ENCODE results near the gene PI4KA.

The PI4KA gene

DNA sequence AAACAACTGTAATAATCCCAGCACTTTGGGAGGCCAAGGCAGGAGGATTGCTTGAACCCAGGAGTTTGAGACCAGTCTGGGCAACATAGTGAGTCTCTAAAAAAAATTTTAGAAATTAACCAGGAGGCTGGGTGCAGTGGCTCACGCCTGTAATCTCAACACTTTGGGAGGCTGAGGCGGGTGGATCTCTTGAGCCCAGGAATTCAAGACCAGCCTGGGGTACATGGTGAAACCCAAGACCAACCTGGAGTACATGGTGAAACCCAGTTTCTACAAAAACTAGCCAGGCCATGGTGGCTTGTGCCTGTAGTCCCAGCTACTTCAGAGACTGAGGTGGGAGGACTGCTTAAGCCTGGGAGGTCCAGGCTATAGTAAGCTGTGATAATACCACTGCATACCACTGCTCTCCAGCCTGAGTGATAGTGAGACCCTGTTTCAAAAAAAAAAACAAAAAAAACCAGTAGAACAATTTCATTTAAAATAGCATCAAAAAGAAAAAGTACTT is 11.2 kb downstream of the PI4KA start:
- Histone ChIP-seq H3K4me1 (ENCODE audit: low read length) (no peaks in the 10 kb centered on the region), H3K9ac (ENCODE audit: low read length) (no peak overlapping the region), H3K79me2 (ENCODE audit: low read length) (peaks cover 80% of the 10 kb centered on the region), H3K27me3 (ENCODE audit: low read depth, low read length) (no peaks in the 10 kb centered on the region), H4K20me1 (ENCODE audit: insufficient read depth, low read length) (peaks cover 40% of the 10 kb centered on the region), H3K9me3 (ENCODE audit: insufficient read depth, low read length) (no peaks in the 10 kb centered on the region), H2AFZ (ENCODE audit: low read depth, low read length) (no peak overlapping the region), H3K36me3 (replicated peaks; ENCODE audit: low read depth, low read length) (no peaks in the 10 kb centered on the region), H3K4me3 (ENCODE audit: low read length) (no peak overlapping the region), H3K27ac (ENCODE audit: low read length) (no peak overlapping the region), H3K4me2 (ENCODE audit: low read length) (no peak overlapping the region)
- TF ChIP-seq EZH2phosphoT487 (IDR thresholded peaks at IDR 0.05; ENCODE audit: low read depth): no peak

DNA sequence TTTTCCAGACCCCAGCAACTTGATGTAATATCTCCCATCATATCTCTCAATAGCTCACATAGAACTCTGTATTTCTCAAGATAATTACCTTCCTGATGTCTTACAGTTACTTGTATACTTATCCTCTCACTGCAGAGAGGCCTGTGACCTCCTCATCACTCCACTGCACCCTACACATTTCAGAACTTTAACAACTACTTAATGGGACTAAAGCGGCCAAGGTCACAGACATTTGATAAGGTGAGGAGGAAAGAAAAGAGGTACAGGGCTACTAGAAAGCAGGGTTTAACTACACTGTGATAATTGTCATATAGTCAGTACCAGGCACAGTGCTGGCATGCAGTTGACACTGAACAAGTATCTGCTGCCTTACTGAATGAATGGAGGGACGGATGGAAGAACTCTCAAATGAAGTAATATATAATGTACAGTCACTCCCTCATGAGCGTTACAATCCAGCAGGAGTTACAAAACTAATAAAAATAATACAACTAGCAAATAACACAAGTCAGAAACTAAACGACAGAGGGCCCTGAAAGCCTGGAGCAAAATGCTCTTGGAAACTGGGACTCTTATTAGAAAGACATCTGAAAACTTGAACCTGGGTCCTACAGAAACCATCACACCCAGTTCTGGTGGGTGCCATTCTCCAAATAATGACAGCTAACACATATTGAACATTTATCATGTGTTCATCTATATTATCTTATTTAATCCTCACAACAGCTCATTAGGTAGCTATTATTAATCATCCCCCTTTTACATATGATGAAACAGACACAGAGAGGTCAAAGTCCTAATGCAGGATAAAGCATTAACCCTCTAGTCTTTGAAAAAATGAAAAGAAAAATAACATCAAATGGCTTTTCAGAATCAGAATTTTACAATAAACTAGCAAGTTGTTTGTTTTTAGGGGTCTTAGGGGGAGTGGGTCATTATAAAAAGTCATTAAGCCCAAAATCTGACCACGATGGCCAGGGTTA is 14.3 kb downstream of the PI4KA start:
- no peak overlapping the region for H2AFZ ChIP-seq (ENCODE audit: low read depth, low read length)
- no peak for TF ChIP-seq EZH2phosphoT487 (IDR thresholded peaks at IDR 0.05; ENCODE audit: low read depth)
- TF ChIP-seq, protein P1, sequence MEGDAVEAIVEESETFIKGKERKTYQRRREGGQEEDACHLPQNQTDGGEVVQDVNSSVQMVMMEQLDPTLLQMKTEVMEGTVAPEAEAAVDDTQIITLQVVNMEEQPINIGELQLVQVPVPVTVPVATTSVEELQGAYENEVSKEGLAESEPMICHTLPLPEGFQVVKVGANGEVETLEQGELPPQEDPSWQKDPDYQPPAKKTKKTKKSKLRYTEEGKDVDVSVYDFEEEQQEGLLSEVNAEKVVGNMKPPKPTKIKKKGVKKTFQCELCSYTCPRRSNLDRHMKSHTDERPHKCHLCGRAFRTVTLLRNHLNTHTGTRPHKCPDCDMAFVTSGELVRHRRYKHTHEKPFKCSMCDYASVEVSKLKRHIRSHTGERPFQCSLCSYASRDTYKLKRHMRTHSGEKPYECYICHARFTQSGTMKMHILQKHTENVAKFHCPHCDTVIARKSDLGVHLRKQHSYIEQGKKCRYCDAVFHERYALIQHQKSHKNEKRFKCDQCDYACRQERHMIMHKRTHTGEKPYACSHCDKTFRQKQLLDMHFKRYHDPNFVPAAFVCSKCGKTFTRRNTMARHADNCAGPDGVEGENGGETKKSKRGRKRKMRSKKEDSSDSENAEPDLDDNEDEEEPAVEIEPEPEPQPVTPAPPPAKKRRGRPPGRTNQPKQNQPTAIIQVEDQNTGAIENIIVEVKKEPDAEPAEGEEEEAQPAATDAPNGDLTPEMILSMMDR (IDR thresholded peaks at IDR 0.05; ENCODE audit: low read depth, low read length): no peak
- no peak overlapping the region for H3K27ac ChIP-seq (ENCODE audit: low read length)
- peaks cover 82% of the 10 kb centered on the region for H3K79me2 ChIP-seq (ENCODE audit: low read length)
- no peaks in the 10 kb centered on the region for H3K9me3 ChIP-seq (ENCODE audit: insufficient read depth, low read length)
- no peaks in the 10 kb centered on the region for H3K27me3 ChIP-seq (ENCODE audit: low read depth, low read length)
- H4K20me1 ChIP-seq (ENCODE audit: insufficient read depth, low read length): peaks cover 52% of the 10 kb centered on the region
- H3K4me3 ChIP-seq (ENCODE audit: low read length): no peak overlapping the region
- no peak overlapping the region for H3K4me2 ChIP-seq (ENCODE audit: low read length)
- H3K4me1 ChIP-seq (ENCODE audit: low read length): no peaks in the 10 kb centered on the region
- H3K36me3 ChIP-seq (replicated peaks; ENCODE audit: low read depth, low read length): no peaks in the 10 kb centered on the region
- no peak overlapping the region for H3K9ac ChIP-seq (ENCODE audit: low read length)

DNA sequence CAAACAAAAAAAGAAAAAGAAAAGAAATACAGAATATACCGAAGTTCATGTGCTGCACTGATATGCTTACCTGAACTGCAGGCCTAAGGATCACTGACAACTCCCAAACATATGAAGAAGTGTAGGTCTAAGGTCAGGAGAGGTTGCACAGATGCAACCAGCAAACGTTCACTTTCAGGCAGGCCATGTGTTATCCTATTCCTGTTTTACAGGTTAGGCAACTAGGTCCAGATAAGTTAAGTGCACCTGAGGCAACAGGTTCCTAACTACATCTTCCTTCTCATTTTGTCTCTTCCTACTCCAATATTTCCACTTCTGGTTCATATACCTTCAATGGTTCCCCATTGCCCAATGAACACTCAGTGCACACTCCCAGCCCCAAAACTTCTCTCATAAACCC is 15.1 kb downstream of the PI4KA start:
- H3K4me3 ChIP-seq (ENCODE audit: low read length): no peak overlapping the region
- no peaks in the 10 kb centered on the region for H3K36me3 ChIP-seq (replicated peaks; ENCODE audit: low read depth, low read length)
- H3K4me2 ChIP-seq (ENCODE audit: low read length): no peak overlapping the region
- H3K27me3 ChIP-seq (ENCODE audit: low read depth, low read length): no peaks in the 10 kb centered on the region
- H3K79me2 ChIP-seq (ENCODE audit: low read length): peaks cover 82% of the 10 kb centered on the region
- H3K4me1 ChIP-seq (ENCODE audit: low read length): no peaks in the 10 kb centered on the region
- TF ChIP-seq EZH2phosphoT487 (IDR thresholded peaks at IDR 0.05; ENCODE audit: low read depth): no peak
- TF ChIP-seq, protein P1 (IDR thresholded peaks at IDR 0.05; ENCODE audit: low read depth, low read length): no peak
- no peak overlapping the region for H3K27ac ChIP-seq (ENCODE audit: low read length)
- no peak overlapping the region for H3K9ac ChIP-seq (ENCODE audit: low read length)
- no peak overlapping the region for H2AFZ ChIP-seq (ENCODE audit: low read depth, low read length)
- peaks cover 50% of the 10 kb centered on the region for H4K20me1 ChIP-seq (ENCODE audit: insufficient read depth, low read length)
- no peaks in the 10 kb centered on the region for H3K9me3 ChIP-seq (ENCODE audit: insufficient read depth, low read length)

DNA sequence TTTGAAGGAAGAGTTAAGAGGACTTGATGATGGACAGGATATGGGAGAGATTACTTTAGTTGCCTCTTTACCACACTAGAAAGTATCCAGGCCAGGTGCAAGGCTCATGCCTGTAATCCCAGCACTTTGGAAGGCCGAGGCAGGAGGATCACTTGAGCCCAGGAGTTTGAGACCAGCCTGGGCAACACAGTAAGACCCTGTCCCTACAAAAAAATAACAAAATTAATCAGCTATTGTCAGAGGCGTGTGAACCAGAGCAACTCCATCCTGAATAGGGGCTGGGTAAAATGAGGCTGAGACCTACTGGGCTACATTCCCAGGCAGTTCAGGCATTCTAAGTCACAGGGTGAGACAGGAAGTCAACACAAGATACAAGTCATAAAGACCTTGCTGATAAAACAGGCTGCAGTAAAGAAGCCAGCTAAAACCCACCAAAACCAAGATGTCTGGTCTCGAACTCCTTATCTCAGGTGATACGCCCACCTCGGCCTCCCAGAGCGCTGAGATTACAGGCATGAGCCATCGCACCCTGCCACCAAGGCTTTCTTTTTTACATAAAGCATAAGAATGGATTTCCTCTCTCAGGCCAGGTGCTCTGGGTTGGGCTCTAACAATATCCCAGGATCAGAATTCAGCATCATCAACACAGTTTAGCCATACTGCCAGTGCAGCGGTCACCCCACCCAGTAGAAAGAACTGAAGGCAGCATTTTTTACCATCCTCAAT is 17.8 kb downstream of the PI4KA start:
- H4K20me1 ChIP-seq (ENCODE audit: insufficient read depth, low read length): peaks cover 39% of the 10 kb centered on the region
- TF ChIP-seq, protein P1 (IDR thresholded peaks at IDR 0.05; ENCODE audit: low read depth, low read length): no peak
- TF ChIP-seq EZH2phosphoT487 (IDR thresholded peaks at IDR 0.05; ENCODE audit: low read depth): no peak
- no peak overlapping the region for H3K27ac ChIP-seq (ENCODE audit: low read length)
- no peak overlapping the region for H3K9ac ChIP-seq (ENCODE audit: low read length)
- no peaks in the 10 kb centered on the region for H3K9me3 ChIP-seq (ENCODE audit: insufficient read depth, low read length)
- H3K79me2 ChIP-seq (ENCODE audit: low read length): peaks cover 69% of the 10 kb centered on the region
- H3K4me3 ChIP-seq (ENCODE audit: low read length): no peak overlapping the region
- H3K27me3 ChIP-seq (ENCODE audit: low read depth, low read length): no peaks in the 10 kb centered on the region
- no peaks in the 10 kb centered on the region for H3K36me3 ChIP-seq (replicated peaks; ENCODE audit: low read depth, low read length)
- H3K4me2 ChIP-seq (ENCODE audit: low read length): no peak overlapping the region
- no peak overlapping the region for H2AFZ ChIP-seq (ENCODE audit: low read depth, low read length)
- peaks cover 5% of the 10 kb centered on the region; the same call in 1 of the 2 replicates for H3K4me1 ChIP-seq (ENCODE audit: low read length)
